GM08714 (cell line): Measurements from ENCODE around the gene SYT8.

Experiments used
- H3K4me3 ChIP-seq: fragments of 200-500 bp; sonication (Bioruptor generic); 2 replicates; pipeline ENCODE4 v1.5.1; 2014; ENCODE audit warnings: mild to moderate bottlenecking, low read length, inconsistent platforms
- ZNF274 ChIP-seq: IDR thresholded peaks from 2 replicates; pipeline ENCODE4 v1.6.1; 2012; ENCODE audit warnings: mild to moderate bottlenecking, low read depth, low read length

The SYT8 gene

DNA sequence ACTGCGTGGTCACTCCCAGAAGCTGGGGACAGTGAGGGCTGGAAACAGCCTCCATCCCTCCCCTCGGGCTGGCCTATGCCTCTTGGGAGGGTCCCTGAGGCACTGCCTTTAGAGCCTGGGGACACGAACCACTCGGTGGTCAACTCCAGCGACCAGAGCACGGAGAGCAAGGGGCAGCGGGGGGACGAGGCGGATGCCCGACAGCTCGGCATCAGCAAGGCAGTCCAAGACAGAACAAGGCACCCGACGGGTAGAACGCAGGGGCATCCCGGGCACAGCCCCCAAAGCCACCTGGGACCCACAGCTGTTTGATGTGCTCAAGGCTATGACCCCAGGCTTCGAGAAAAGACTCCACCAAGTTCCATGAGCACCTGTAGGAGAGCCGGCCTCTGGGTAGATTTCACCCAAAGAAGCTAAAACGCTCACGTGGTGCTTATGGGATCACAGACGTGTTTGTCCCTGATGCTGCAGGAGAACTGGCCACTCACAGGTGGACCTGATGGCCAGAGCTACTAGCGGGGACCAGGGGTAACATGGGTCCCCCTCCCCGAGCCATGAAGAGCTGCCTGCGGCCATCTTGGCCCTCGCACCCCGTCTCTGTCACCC is 17.6 kb downstream of the SYT8 start:
- no peak for TF ChIP-seq ZNF274
- no peak overlapping the region; the same call in 1 of the 2 replicates for H3K4me3 ChIP-seq

DNA sequence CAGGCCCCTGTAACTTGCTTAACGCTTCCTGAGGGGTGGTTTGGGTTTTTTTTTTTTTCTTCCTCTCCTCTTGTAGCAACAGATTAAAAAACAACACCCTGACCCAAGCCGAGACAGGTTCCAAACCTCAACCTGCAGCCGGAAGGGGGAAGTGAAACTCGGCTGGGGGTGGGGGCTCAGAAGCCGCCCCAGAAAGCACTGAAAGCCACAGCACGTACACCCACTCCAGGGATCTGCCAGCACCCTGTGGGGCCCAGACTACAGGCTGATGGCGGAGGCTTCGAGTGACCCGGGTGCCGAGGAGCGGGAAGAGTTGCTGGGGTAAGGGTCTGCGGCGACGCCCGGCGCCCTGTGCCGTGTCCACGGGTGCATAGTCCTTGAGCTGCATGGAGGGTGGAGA is 18.1 kb downstream of the SYT8 start, which contains the start of gene LSP1:
LSP1 (plus strand) TSS at position 208 of the 400 bp plus-strand sequence; CDS start at position 269, 61 bp downstream.
- no peak for TF ChIP-seq ZNF274
- peak within 1 kb of the TSS; percentile 77 for H3K4me3 ChIP-seq

DNA sequence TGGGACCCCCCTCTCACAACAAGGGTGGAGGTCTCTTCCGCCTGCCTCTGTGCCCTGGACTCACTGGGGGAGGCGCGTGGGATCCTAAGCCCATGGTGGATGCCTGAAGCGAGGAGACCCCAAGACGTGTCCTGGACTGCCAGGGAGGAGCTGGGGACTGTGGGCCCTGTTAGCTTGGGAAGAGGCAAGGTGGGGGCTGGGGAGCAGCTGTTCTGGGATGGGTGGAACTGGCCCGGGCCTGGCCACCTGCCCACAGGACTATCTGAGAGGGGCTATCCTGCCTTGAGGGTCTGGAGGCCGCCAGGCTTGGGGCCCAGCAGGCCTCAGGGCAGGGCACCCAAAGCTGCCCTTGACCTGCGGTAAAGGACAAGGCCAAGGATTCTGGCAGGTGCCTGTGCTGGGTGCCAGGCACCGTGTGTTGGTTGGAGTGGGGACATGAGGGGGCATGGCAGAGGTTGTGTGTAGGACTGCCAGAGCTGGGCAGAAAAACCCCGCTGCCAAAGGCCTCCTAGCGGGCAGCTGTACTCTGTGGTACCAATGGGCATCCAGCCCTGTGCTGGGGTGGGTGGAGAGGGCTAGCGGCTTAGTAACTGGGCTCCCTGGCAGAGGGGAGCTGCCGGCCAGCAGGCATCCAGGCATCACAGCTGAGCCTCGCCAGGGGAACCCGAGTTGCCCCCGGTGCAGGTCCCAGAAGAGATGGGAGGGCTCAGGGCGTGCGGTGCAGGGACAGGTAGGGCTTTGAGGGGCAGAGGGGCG is 18.8 kb downstream of the SYT8 start:
- TF ChIP-seq ZNF274, result no peak
- H3K4me3 ChIP-seq, result peak overlapping the region; percentile 77

DNA sequence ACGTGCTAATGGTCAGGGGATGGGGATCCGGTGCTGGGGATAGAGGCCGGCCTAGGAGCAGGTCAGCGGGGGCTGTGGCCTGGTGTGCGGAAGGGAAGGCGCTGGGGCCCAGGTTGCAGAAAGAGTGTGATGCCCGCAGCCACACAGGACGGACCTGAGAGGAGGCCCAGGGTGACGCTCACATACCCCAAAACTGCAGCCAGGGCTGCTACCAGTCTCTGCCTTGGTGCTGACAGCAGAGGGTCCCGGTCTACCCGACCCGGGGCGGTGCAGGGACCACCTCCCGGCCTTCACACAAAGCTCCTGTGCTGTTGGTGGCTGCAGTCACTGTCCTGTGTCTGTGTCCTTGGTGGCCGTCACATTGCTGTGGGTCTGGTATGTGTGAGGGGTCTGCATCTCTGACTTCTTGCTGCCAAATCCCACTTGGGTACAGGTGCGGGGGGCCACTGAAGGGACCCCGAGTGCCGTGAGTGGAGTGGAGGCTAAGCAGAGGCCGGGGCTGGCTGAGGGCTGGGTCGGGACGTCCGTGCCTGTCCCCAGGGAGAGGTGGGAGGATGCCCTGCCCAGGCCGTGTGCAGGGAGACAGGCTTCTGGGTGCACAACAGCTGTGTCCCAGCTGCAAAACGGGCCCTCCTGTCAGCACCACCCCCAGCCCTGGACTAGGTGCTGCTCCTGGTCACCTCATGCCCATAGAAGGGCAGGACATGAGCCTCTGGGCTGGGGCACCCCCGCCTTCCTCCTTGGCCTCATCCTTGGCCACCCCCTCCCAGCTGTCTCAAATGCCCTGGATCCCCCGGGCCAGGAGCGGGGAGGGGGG is 19.6 kb downstream of the SYT8 start:
- H3K4me3 ChIP-seq, result peak overlapping the region; percentile 77; the same call in 1 of the 2 replicates
- no peak for TF ChIP-seq ZNF274

DNA sequence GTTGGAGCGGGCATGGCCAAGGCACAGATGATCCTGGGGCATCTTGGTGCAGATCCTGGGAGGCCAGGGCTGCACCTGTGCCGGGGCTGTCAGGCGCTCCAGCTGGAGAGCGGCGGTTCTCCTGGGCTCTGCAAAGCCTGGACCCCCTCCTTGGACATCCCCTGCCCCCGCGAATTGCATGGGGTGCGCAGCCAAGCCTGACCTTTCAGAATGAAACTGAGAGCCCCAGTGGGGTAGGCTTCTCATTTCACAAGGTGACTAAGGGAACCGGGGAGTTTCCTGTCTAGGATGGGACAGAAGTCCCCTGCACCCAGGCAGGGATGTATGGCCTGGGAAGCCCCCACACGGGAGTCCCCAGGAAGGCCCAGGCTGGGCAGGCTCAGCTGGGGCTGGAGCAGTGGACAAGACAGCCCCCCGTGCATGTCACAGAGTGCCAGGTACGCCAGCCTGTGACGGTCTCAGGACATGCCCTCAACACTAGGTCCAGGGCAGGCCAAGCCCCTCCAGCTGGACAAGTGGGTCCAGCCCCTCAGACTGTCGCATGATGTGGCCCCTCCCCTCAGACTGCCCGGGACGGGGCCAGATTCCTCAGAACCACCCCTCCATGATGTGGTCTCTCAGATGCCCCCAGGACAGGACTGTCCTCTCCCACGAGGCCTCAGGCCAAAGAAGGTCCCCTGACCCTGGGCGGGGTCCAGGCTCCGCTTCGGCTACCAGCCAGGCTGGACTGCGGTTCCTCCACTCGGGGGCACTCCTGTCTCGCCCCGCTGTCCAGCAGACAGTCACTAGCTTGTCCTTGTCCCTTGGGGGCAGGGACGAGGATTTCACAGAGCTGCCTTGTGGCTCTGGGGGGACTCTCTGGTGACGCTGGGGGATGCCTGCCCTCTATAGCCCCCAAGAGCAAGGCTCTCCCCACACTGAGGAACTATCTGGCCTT is 20.4 kb downstream of the SYT8 start:
- TF ChIP-seq ZNF274, result no peak
- peak overlapping the region; percentile 77; the same call in 1 of the 2 replicates for H3K4me3 ChIP-seq

DNA sequence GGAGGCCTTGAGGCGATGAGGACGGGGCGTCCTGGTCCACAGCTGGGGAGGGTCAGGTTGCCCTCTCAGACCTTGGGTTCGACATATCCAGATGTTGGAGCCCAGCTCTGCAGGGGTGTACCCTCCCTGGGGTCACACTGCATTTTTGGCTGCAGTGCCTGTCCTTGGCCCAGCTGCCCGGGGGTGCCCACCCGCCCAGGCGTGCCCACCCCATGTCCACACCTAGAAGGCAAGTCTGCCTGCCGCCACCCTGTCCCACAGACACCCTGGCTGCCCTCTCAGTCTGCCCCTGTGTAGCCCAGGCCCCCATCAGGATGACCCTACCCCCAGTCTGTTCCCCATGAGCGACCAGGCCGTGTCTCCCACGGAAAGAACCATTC is 21.1 kb downstream of the SYT8 start:
- no peak for TF ChIP-seq ZNF274
- H3K4me3 ChIP-seq, result peak overlapping the region; percentile 77; the same call in 1 of the 2 replicates

DNA sequence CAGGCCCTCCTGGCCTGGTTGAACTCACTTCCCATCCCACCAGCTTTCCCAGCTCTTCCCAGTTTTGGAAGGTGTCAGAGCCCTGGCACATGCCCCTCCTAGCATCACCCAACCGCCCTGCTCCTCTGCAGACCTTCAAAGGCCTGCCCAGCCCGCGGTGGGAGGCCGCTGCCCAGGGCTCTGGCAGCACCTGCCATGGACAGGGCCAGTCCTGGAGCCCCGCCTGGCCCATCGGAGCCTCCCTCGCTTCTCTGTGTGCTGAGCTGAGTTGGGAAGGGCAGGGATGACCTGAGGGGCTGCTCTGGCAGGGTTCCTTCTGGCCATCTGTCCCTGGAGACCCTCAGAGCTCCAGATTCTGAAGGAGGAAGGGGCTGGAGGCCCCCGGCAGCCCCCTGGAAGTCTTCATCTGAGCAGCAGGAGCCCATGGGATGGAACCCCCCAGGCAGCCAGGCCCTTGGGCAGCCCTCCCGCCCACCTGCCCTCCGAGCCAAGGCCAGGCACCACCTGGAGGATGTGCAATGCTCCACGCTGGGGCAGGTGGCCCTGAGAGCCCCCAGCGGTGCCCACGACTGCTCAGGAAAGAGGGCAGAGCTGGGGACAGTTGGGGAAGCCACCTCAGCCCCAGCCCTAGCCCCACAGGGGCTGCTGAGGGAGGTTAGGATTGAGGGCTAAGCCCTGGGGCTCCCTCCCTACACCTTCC is 21.7 kb downstream of the SYT8 start:
- no peak overlapping the region; the same call in 1 of the 2 replicates for H3K4me3 ChIP-seq
- no peak for TF ChIP-seq ZNF274

DNA sequence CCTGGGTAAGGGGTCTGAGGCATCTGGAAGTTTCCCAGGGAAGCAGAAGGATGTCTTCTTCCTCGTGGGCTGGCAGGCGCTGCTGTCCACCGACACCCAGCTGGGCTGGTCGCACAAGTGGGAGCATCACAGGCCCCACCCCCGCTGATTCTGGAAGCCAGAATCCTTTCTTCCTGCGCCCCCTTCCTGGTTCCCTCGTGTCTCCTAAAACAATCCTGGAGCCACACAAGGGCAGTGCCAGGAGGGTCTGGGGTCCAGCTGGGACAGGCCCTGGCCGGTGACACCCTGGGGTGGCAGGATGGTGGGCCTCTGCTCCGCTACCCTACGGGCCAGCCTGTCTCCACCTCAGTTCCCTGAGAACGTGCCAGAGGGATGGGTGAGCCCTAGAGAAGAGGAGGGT is 22.3 kb downstream of the SYT8 start:
- no peak for TF ChIP-seq ZNF274
- H3K4me3 ChIP-seq, result no peak overlapping the region

DNA sequence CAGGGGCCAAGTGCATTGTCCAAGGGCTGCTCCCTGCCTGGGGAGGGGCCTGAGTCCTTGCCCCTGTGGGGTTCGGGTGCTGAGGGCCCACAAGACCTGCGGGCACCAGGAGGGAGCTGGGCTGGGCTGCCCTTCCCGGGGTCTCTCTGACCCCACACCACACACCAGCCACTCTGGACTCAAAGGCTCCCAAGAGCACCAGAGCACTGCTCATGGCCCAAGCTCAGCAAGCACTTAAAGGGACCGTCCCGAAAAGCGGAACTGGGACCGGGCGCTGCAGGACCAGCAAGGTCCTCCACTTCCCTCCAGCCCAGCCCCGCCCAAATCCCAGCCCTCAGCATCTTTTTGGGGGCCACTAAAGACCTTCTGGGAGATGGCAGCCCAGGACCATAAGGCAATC is 23.4 kb downstream of the SYT8 start:
- H3K4me3 ChIP-seq, result no peak overlapping the region
- no peak for TF ChIP-seq ZNF274

DNA sequence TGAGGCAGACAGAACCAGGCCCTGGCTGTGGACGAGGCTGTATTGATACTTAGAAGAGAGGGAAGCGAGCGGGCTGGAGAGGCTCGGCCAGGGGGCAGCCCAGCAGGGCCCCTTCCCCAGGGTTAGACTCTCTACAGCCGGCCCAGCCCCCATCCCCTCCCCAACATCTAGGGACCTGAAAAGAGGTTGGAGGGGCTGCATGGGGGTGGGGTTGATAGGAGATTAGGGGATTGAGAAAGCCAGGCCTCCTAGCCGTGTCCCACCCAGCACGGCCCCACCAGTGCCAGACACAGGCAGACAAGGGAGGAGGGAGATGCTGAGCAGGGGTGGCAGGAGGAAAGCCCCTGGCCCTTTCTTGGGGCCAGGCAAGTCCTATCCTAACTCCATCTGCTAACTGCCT is 23.8 kb downstream of the SYT8 start:
- H3K4me3 ChIP-seq, result no peak overlapping the region
- no peak for TF ChIP-seq ZNF274

DNA sequence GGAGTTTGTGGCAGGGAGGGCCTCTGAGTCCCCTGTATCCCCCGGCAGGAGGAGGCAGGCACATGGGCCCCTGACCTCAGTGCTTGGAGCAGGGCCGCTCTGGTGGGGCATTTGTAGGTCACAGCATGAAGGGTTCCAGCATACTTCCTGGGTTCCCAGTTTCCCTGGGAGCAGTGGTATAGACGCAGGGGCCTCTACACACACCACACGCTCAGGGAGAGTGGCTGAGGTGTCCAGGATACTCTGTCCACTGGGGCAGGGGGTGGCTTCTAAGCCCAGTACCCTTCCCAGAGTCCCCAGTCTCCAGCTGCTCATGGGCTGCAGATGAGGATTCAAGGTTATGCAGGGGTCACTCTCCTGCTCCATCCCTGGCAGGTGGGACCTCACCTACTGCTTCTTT is 24.2 kb downstream of the SYT8 start:
- no peak overlapping the region for H3K4me3 ChIP-seq
- no peak for TF ChIP-seq ZNF274

DNA sequence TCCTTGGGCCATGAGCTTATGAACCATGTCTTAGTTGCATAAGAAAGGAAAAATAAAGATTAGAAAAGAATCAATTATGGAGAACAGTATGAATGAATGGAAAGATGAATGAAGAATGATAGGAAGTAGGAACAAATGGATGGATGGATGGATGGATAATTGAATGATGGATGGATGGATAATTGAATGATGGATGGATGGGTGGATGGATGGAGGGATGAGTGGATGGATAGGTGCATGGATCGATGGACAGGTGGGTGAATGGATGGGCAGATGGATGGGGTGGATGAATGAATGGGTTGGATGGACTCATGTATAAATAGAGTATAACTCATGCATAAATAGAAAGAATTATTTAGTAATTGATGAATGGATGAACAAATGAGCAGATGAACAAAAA is 25.3 kb downstream of the SYT8 start:
- TF ChIP-seq ZNF274, result no peak
- no peak overlapping the region for H3K4me3 ChIP-seq
